ENCODE results near the gene EID2. TPM values are rescaled to one million over a fixed set of nuclear protein-coding genes. Genes with fewer than 3 reads are reported as not detected.

Gene EID2
- total RNA-seq, 4 donors from 2014 or later, result 14.0 to 27.3 (median 23.4) TPM

- peaks cover 0 to 6% of the 10 kb centered on the region in 2 donors for H3K27me3 ChIP-seq
- peaks cover 0 to 3% (median 0%) of the 10 kb centered on the region in 4 donors for H3K4me1 ChIP-seq
- 51 to 52% methylated on average over 8 of the region's 8 CpGs for WGBS, 2 donors
- DNase-seq (ENCODE audit: low spot score in 2 of 2), result no peak
- no peaks in the 10 kb centered on the region for H3K9me3 ChIP-seq
- no peaks in the 10 kb centered on the region for H3K36me3 ChIP-seq
- no peak overlapping the region for H3K4me3 ChIP-seq
- no peak overlapping the region for H3K27ac ChIP-seq
- no peak for TF ChIP-seq CTCF (IDR thresholded peaks at IDR 0.05)
- TF ChIP-seq EP300 (IDR thresholded peaks at IDR 0.05), result no peak
- no peak for TF ChIP-seq POLR2A (IDR thresholded peaks at IDR 0.05)
Measured at GRCh38 chr19:39546599-39546998, 6.6 kb upstream of the EID2 start.

DNA sequence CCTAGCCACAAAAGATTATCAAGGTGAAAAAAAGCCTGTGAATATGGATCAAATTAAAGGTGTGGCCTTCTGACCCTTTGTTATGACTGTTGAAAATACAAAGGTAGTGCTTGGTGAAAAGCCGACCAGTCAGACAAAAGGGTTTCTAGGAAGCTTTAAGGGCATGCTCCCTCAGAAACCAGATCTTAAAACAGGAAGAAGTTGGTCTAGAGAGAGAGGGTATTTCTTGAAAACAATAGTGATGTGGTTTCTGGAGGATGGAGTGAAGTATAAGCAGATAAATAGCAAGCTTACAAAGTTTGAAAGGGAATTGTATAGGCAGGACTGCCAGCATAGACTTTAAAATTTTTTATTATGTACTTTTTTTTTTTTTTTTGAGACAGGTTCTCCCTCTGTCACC is 5.0 kb upstream of the EID2 start:
- 33% methylated on average over 1 of the region's 1 CpG for WGBS, 2 donors
- no peak for TF ChIP-seq POLR2A (IDR thresholded peaks at IDR 0.05)
- no peak for TF ChIP-seq EP300 (IDR thresholded peaks at IDR 0.05)
- no peak for TF ChIP-seq CTCF (IDR thresholded peaks at IDR 0.05)
- Histone ChIP-seq H3K4me1 (peaks cover 0 to 6% (median 0%) of the 10 kb centered on the region in 4 donors), H3K27me3 (peaks cover 0 to 6% of the 10 kb centered on the region in 2 donors), H3K36me3 (no peaks in the 10 kb centered on the region), H3K4me3 (no peak overlapping the region), H3K9me3 (no peaks in the 10 kb centered on the region), H3K27ac (no peak overlapping the region)
- DNase-seq (ENCODE audit: low spot score in 2 of 2), result no peak

DNA sequence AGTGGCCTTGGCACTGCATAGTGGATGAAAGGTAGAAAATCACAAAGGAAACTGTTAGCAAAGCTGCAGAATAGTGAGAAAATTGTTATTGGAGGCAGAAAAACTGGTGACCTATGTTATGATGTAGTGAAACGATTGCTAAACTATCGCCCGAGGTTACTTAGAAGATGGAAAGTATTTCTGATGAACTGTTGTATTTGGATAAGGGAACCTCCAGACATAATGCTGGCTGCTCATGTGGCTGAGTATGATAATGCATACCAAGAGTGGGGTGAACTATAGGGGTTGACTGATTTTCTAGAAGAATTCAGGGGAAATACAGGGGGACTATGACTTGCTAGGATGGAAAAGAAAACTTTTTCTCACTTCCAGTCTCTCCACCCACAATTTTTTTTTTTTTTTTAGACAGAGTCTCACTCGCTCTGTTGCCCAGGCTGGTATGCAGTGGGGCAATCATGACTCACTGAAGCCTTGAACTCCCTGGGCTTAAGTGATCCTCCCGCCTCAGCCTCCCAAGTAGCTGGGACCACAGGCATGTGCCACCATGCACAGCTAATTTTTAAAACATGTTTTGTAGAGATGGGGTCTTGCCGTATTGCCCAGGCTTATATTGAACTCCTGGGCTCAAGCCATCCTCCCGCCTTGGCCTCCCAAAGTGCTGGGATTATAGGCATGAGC is 4.4 kb upstream of the EID2 start:
- Histone ChIP-seq H3K36me3 (no peaks in the 10 kb centered on the region), H3K4me3 (no peak overlapping the region), H3K4me1 (peaks cover 0 to 6% (median 0%) of the 10 kb centered on the region in 4 donors), H3K27me3 (peaks cover 0 to 6% of the 10 kb centered on the region in 2 donors), H3K9me3 (no peaks in the 10 kb centered on the region), H3K27ac (no peak overlapping the region)
- 75 to 78% methylated on average over 7 of the region's 7 CpGs for WGBS, 2 donors
- no peak for DNase-seq (ENCODE audit: low spot score in 2 of 2)
- TF ChIP-seq EP300 (IDR thresholded peaks at IDR 0.05), result no peak
- TF ChIP-seq POLR2A (IDR thresholded peaks at IDR 0.05), result no peak
- no peak for TF ChIP-seq CTCF (IDR thresholded peaks at IDR 0.05)

- Histone ChIP-seq H3K27ac (no peak overlapping the region), H3K36me3 (no peaks in the 10 kb centered on the region), H3K9me3 (no peaks in the 10 kb centered on the region), H3K27me3 (peaks cover 0 to 6% of the 10 kb centered on the region in 2 donors), H3K4me1 (peaks cover 0 to 15% (median 8%) of the 10 kb centered on the region in 4 donors), H3K4me3 (no peak overlapping the region)
- DNase-seq (ENCODE audit: low spot score in 2 of 2), result no peak
- no peak for TF ChIP-seq POLR2A (IDR thresholded peaks at IDR 0.05)
- no peak for TF ChIP-seq EP300 (IDR thresholded peaks at IDR 0.05)
- TF ChIP-seq CTCF (IDR thresholded peaks at IDR 0.05), result no peak
- 76 to 86% methylated on average over 3 of the region's 3 CpGs for WGBS, 2 donors
Measured at GRCh38 chr19:39543477-39543857, 3.5 kb upstream of the EID2 start.

DNA sequence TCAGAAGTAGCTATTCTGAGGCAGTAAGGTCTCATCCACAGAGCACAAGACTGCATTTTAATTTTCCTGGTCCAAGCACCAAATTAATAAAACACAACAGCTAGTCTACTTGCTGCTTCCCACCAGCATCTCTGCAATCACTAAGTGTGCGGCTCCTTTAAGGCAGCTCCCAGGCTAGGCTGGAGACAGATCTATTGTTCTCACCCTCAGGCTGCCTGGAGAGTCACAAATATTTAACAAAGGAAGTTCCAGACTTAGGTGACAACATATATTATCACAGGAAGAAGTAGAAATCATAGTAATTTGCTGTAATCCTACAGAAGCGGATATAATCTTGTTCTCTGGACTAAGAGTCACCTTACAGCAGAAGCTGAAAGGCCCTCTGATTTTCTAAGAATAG is 2.2 kb upstream of the EID2 start:
- DNase-seq (ENCODE audit: low spot score in 2 of 2), result no peak
- H3K9me3 ChIP-seq, result no peaks in the 10 kb centered on the region
- H3K36me3 ChIP-seq, result no peaks in the 10 kb centered on the region
- WGBS, 2 donors, result 43 to 56% methylated on average over 2 of the region's 2 CpGs
- peaks cover 0 to 6% of the 10 kb centered on the region in 2 donors for H3K27me3 ChIP-seq
- H3K4me1 ChIP-seq, result peaks cover 0 to 28% (median 16%) of the 10 kb centered on the region in 4 donors
- no peak overlapping the region for H3K27ac ChIP-seq
- H3K4me3 ChIP-seq, result no peak overlapping the region
- TF ChIP-seq POLR2A (IDR thresholded peaks at IDR 0.05), result no peak

Measured in tibial nerve (tissue), 4 donors.